ENCODE measurements around the gene KIAA1671. TPM values are rescaled to one million over a fixed set of nuclear protein-coding genes. Genes with fewer than 3 reads are reported as not detected.
A peak's percentile ranks its signal among the peaks of the same experiment; 100 is the strongest.

The KIAA1671 gene
- total RNA-seq, 3 donors from 2014 or later: 9.8 to 62.8 (median 36.4) TPM

GRCh38 chr22:25049770-25050169 is 97.3 kb downstream of the KIAA1671 start:
- Histone ChIP-seq H3K36me3 (no peaks in the 10 kb centered on the region), H3K9me3 (peaks cover 3 to 6% of the 10 kb centered on the region in 2 donors), H3K4me1 (no peaks in the 10 kb centered on the region), H3K4me3 (no peak overlapping the region), H3K27ac (no peak overlapping the region), H3K27me3 (no peaks in the 10 kb centered on the region)
- TF ChIP-seq, protein P1, sequence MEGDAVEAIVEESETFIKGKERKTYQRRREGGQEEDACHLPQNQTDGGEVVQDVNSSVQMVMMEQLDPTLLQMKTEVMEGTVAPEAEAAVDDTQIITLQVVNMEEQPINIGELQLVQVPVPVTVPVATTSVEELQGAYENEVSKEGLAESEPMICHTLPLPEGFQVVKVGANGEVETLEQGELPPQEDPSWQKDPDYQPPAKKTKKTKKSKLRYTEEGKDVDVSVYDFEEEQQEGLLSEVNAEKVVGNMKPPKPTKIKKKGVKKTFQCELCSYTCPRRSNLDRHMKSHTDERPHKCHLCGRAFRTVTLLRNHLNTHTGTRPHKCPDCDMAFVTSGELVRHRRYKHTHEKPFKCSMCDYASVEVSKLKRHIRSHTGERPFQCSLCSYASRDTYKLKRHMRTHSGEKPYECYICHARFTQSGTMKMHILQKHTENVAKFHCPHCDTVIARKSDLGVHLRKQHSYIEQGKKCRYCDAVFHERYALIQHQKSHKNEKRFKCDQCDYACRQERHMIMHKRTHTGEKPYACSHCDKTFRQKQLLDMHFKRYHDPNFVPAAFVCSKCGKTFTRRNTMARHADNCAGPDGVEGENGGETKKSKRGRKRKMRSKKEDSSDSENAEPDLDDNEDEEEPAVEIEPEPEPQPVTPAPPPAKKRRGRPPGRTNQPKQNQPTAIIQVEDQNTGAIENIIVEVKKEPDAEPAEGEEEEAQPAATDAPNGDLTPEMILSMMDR (IDR thresholded peaks at IDR 0.05): no peak
- TF ChIP-seq POLR2AphosphoS5 (IDR thresholded peaks at IDR 0.05): no peak
- TF ChIP-seq POLR2A (IDR thresholded peaks at IDR 0.05): no peak
- intact Hi-C loops (cut with DNase I; ENCODE audit: low total_unique reads): no loop called here
- DNase-seq (ENCODE audit: low spot score in 2 of 2): no peak

GRCh38 chr22:25050566-25050965 is 98.0 kb downstream of the KIAA1671 start:
- intact Hi-C loops (cut with DNase I; ENCODE audit: low total_unique reads): no loop called here
- no peak for DNase-seq (ENCODE audit: low spot score in 2 of 2)
- H3K36me3 ChIP-seq: no peaks in the 10 kb centered on the region
- no peaks in the 10 kb centered on the region for H3K4me1 ChIP-seq
- peaks cover 3 to 6% of the 10 kb centered on the region in 2 donors for H3K9me3 ChIP-seq
- H3K27me3 ChIP-seq: no peaks in the 10 kb centered on the region
- H3K4me3 ChIP-seq: no peak overlapping the region
- H3K27ac ChIP-seq: no peak overlapping the region
- TF ChIP-seq, protein P1 (IDR thresholded peaks at IDR 0.05): no peak
- no peak for TF ChIP-seq POLR2AphosphoS5 (IDR thresholded peaks at IDR 0.05)
- TF ChIP-seq POLR2A (IDR thresholded peaks at IDR 0.05): no peak

DNA sequence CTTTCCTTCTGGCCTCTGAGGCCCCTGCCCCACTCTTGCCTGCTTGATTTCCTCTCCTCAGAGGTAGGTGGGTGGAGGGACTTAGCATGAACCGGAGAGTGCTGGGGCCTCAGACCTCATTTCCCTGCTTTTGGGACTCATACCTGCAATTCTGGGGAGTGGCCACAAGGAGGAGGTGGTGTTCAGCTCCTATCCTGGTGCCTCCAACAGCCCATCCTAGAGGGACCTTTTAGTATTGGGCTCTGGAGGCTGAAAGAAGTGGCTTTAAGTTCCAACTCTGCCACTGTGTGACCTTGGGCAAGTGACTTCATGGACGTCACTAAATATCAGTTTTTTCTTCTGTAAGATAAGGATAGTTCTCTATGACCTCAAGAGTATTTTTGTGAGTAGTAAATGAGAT is 98.6 kb downstream of the KIAA1671 start:
- Histone ChIP-seq H3K4me3 (no peak overlapping the region), H3K36me3 (no peaks in the 10 kb centered on the region), H3K27me3 (no peaks in the 10 kb centered on the region), H3K9me3 (peaks cover 3 to 6% of the 10 kb centered on the region in 2 donors), H3K4me1 (no peaks in the 10 kb centered on the region), H3K27ac (no peak overlapping the region)
- no peak for DNase-seq (ENCODE audit: low spot score in 2 of 2)
- intact Hi-C loops (cut with DNase I; ENCODE audit: low total_unique reads): no loop called here
- no peak for TF ChIP-seq POLR2AphosphoS5 (IDR thresholded peaks at IDR 0.05)
- TF ChIP-seq POLR2A (IDR thresholded peaks at IDR 0.05): no peak
- TF ChIP-seq, protein P1 (IDR thresholded peaks at IDR 0.05): no peak

- H3K4me1 ChIP-seq: no peaks in the 10 kb centered on the region
- DNase-seq (ENCODE audit: low spot score in 2 of 2): no peak
- intact Hi-C loops (cut with DNase I; ENCODE audit: low total_unique reads): no loop called here
- H3K36me3 ChIP-seq: no peaks in the 10 kb centered on the region
- H3K4me3 ChIP-seq: no peak overlapping the region
- H3K9me3 ChIP-seq: peaks cover 3 to 6% of the 10 kb centered on the region in 2 donors
- TF ChIP-seq, protein P1 (IDR thresholded peaks at IDR 0.05): no peak
- no peak for TF ChIP-seq POLR2AphosphoS5 (IDR thresholded peaks at IDR 0.05)
- TF ChIP-seq POLR2A (IDR thresholded peaks at IDR 0.05): no peak
- H3K27ac ChIP-seq: no peak overlapping the region
- no peaks in the 10 kb centered on the region for H3K27me3 ChIP-seq
These were observed 99.6 kb downstream of the KIAA1671 start for GRCh38 chr22:25051983-25052710.

GRCh38 chr22:25053153-25053805 is 100.8 kb downstream of the KIAA1671 start:
- Histone ChIP-seq H3K27me3 (no peaks in the 10 kb centered on the region), H3K4me1 (no peaks in the 10 kb centered on the region), H3K36me3 (no peaks in the 10 kb centered on the region), H3K4me3 (no peak overlapping the region), H3K9me3 (peaks cover 3 to 6% of the 10 kb centered on the region in 2 donors), H3K27ac (peak overlapping the region in 1 of 2 donors; percentile 21)
- DNase-seq (ENCODE audit: low spot score in 2 of 2): no peak
- intact Hi-C loops (cut with DNase I; ENCODE audit: low total_unique reads): no loop called here
- TF ChIP-seq, protein P1 (IDR thresholded peaks at IDR 0.05): no peak
- no peak for TF ChIP-seq POLR2A (IDR thresholded peaks at IDR 0.05)
- TF ChIP-seq POLR2AphosphoS5 (IDR thresholded peaks at IDR 0.05): no peak

Data from breast epithelium (tissue), 4 donors.